Esophagus (tissue), 2 donors: Measurements from ENCODE around the gene LRRIQ1. TPM values are rescaled to one million over a fixed set of nuclear protein-coding genes. Genes with fewer than 3 reads are reported as not detected.

Experiments
- H3K27ac ChIP-seq, 2 donors: one replicate each; pipeline ENCODE4 v1.5.1; 2013; ENCODE audit warnings: low read depth in 2 of 2, mild to moderate bottlenecking in 2 of 2, inconsistent platforms in 1 of 2, low read length in 1 of 2, moderate library complexity in 1 of 2
- H3K27me3 ChIP-seq, 2 donors: one replicate each; pipeline ENCODE4 v1.6.1; 2013; ENCODE audit warnings: low read length in 2 of 2, control low read depth in 1 of 2, mild to moderate bottlenecking in 1 of 2; ENCODE audit not compliant: insufficient read depth in 2 of 2, control insufficient read depth in 1 of 2
- H3K36me3 ChIP-seq, 2 donors: one replicate each; pipeline ENCODE4 v1.6.1; 2013; ENCODE audit warnings: low read length in 1 of 2; ENCODE audit not compliant: control insufficient read depth in 2 of 2, insufficient read depth in 2 of 2
- H3K4me1 ChIP-seq, 2 donors: one replicate each; pipeline ENCODE4 v1.6.1; 2013; ENCODE audit warnings: low read length in 1 of 2; ENCODE audit not compliant: control insufficient read depth in 2 of 2, insufficient read depth in 2 of 2
- H3K4me3 ChIP-seq, 2 donors: one replicate each; pipeline ENCODE4 v1.5.1; 2013; ENCODE audit warnings: low read length in 2 of 2, mild to moderate bottlenecking in 2 of 2, low read depth in 1 of 2, moderate library complexity in 1 of 2
- H3K9me3 ChIP-seq, 2 donors: one replicate each; pipeline ENCODE4 v1.6.1; 2013; ENCODE audit warnings: mild to moderate bottlenecking in 2 of 2, low read depth in 1 of 2, low read length in 1 of 2, moderate library complexity in 1 of 2; ENCODE audit not compliant: control insufficient read depth in 2 of 2, insufficient read depth in 1 of 2
- WGBS, 2 donors: extraction: QIAGEN DNeasy Blood & Tissue Kit; methylation state at CpG; one replicate each; pipeline ENCODE4 v1.1.7; 2013; 5-methylcytosine and 5-hydroxymethylcytosine counted together
- polyA plus RNA-seq, 2 donors: library from polyadenylated mRNA; stranded (reverse); fragments of 200-250 nt; gene quantifications; one replicate each; pipeline ENCODE4 v1.2.3, GENCODE V29; 2013
- donor health status: healthy with polysubstance abuse.
- donor health status: Bipolar disorder and iron deficiency.

Gene LRRIQ1
- polyA plus RNA-seq, 2 donors = 0.05 to 0.16 TPM

DNA sequence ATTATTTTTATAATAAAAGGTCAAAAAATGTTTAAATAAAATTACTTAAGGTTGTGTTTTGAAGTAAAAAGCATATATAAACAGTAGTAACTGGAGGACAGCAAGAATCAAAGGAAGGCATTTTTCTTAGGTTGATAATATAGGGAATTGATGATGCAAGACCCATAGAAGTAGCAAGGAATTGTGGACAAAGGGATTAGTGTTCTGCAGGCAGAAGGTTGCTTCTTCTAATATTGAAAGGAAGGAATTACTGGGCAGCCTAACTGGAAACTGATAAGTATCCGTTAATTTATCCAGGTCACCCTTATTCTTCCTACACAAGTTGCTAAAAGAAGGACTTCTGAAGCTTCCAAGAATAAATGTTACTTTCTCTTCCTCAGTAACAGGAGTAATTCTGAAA, 189.3 kb downstream of the LRRIQ1 start:
- Histone ChIP-seq H3K9me3 (no peaks in the 10 kb centered on the region), H3K4me3 (no peak overlapping the region), H3K27me3 (no peaks in the 10 kb centered on the region), H3K4me1 (no peaks in the 10 kb centered on the region), H3K27ac (no peak overlapping the region), H3K36me3 (no peaks in the 10 kb centered on the region)
- WGBS, 2 donors = 56 to 58% methylated on average over 1 of the region's 1 CpG

DNA sequence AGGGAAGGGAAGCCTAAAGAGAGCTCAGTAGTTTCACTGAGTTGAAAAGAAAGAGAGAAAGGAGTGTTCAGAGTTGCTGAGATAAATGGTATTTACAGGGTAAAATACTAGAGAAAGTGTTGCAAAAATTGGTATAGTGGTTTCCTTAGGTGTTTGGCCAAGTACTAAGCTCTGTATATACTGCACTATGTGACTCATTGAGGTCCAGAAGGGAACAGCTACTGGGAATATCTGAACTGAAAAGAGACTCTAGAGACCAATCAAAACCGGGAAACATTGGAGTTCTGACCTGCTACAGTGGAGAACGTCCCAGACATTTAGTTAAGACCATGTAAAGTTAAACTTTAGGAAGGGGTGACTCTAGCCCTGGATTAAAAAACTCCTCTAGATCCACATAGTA, 201.2 kb downstream of the LRRIQ1 start:
- 40 to 43% methylated on average over 2 of the region's 2 CpGs for WGBS, 2 donors
- H3K4me3 ChIP-seq = no peak overlapping the region
- no peaks in the 10 kb centered on the region for H3K27me3 ChIP-seq
- H3K27ac ChIP-seq = no peak overlapping the region
- H3K36me3 ChIP-seq = no peaks in the 10 kb centered on the region
- no peaks in the 10 kb centered on the region for H3K9me3 ChIP-seq
- no peaks in the 10 kb centered on the region for H3K4me1 ChIP-seq

DNA sequence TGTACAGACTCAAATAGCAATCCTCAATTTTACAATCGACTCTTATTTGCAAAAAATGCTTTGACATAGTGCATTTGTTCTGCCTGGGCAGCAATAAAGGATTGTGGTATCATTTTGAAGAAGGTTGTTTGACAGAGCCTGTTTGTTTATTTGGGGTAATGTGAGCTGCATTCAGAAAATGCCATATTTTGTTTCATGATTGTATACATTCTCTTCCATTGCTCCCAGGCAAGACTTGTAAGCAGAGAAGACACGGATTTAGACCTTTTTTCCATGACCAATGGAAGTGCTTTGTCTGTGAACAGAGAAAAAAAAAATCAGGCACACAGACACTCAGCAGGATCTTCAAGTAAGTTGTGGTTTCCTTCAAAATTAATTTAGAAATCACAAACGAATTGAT, 208.4 kb downstream of the LRRIQ1 start:
- no peaks in the 10 kb centered on the region for H3K27me3 ChIP-seq
- WGBS, 2 donors = 38 to 39% methylated on average over 3 of the region's 3 CpGs

DNA sequence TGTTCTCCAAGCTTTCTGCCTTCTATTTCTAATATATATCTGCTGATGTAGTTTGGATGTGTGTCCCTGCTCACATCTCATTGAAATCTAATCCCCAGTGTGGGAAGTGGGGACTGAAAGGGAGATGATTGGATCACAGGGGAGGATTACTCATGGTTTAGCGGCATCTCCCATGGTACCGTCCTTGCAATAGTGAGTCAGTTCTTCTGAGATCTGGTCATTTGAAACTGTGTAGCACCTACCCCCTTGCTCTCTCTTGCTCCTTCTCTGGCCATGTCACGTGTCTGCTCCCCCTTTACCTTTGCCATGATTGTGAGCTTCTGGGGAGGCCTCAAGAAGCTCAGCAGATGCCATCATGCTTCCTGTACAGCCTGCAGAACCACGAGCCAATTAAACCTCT, 217.7 kb downstream of the LRRIQ1 start:
- 41 to 57% methylated on average over 4 of the region's 4 CpGs for WGBS, 2 donors
- no peaks in the 10 kb centered on the region for H3K4me1 ChIP-seq
- no peaks in the 10 kb centered on the region for H3K36me3 ChIP-seq
- H3K9me3 ChIP-seq = no peaks in the 10 kb centered on the region
- no peak overlapping the region for H3K4me3 ChIP-seq
- no peak overlapping the region for H3K27ac ChIP-seq
- no peaks in the 10 kb centered on the region for H3K27me3 ChIP-seq

More for the DNA sequence above, 208.4 kb downstream of the LRRIQ1 start:
- no peaks in the 10 kb centered on the region for H3K9me3 ChIP-seq
- no peak overlapping the region for H3K4me3 ChIP-seq
- H3K27ac ChIP-seq = no peak overlapping the region
- no peaks in the 10 kb centered on the region for H3K36me3 ChIP-seq
- H3K4me1 ChIP-seq = no peaks in the 10 kb centered on the region

DNA sequence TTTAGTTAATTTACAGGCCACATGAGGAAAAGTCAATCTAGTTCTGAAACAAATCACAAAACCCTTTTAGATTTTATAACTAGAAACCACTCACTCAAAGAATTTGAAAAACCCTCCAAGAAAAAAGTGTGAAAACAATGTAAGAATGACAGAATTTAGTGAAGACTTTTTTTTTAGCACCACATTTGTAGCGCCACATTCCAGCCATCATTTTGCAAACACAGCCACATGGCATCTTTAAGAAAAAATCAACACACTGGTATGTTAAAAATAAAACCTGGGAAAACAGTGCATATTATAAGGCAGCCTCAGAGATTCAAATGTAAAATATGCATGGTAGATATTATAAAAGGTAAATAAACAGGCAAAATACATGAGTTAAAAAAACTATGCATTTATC, 221.5 kb downstream of the LRRIQ1 start:
- H3K27me3 ChIP-seq = no peaks in the 10 kb centered on the region
- H3K36me3 ChIP-seq = no peaks in the 10 kb centered on the region
- H3K4me3 ChIP-seq = no peak overlapping the region
- WGBS, 2 donors = 93 to 100% methylated on average over 1 of the region's 1 CpG
- H3K27ac ChIP-seq = no peak overlapping the region
- H3K9me3 ChIP-seq = no peaks in the 10 kb centered on the region
- H3K4me1 ChIP-seq = no peaks in the 10 kb centered on the region

DNA sequence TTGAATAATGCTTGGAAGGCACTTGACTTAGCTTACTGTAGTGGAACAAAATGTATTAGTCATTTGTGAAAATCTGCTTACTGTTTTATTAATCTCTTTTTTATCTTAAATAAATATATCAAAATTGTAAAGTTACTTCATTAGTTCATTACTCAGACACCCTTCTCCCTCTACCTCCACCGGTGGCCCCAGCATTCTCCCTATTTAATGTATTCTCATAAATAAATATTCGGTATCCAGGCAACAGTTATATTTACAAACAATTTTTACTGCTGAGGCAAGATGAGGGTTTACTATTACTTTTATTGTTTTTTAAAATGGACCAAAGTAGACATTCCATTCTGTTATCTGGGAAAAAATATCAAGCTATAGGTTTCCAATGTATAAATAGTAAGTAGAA, 224.3 kb downstream of the LRRIQ1 start:
- H3K27me3 ChIP-seq = no peaks in the 10 kb centered on the region
- no peaks in the 10 kb centered on the region for H3K4me1 ChIP-seq
- no peak overlapping the region for H3K27ac ChIP-seq
- no peak overlapping the region for H3K4me3 ChIP-seq
- 71 to 74% methylated on average over 2 of the region's 2 CpGs for WGBS, 2 donors
- H3K9me3 ChIP-seq = no peaks in the 10 kb centered on the region
- no peaks in the 10 kb centered on the region for H3K36me3 ChIP-seq

DNA sequence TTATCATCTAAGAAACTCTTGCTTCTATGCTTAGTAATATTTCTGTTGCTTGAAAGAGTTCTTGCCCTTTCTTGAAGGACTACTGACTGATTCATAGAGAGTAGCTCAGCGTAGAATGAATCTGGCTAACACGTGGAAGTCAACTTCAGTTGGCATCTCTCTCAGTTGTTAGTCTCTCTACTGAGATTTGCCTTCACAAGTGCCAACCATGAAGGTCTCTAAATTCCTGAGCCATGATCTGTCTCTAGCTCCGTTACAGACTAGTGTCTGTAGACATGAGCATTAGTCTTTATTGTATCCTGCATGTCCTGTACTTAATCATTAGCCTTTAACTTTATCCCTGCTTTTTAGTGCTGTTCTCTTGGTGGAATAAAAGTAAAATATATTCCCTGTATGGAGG, 224.7 kb downstream of the LRRIQ1 start:
- 55 to 57% methylated on average over 3 of the region's 3 CpGs for WGBS, 2 donors
- Histone ChIP-seq H3K36me3 (no peaks in the 10 kb centered on the region), H3K27ac (no peak overlapping the region), H3K27me3 (no peaks in the 10 kb centered on the region), H3K4me3 (no peak overlapping the region), H3K9me3 (no peaks in the 10 kb centered on the region), H3K4me1 (no peaks in the 10 kb centered on the region)

DNA sequence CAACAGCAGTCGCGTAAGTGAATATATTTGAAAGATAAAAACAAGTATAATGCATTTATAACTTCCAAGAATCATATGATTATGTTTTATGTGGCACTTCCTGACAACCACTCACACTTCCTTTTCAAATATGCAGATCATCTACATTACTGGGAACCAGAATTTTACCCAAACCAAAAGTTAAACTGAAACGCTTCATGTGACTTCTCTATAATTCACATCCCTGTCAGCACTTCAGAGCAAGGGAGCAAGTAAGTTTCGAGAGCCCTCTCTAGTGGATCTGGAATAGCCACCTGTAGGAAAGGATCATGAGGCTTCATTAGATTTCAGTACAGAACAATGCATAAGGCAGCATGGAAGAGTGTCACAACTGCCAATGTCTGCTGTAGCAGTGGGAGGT, 230.2 kb downstream of the LRRIQ1 start:
- Histone ChIP-seq H3K27me3 (no peaks in the 10 kb centered on the region), H3K9me3 (no peaks in the 10 kb centered on the region), H3K4me1 (no peaks in the 10 kb centered on the region), H3K4me3 (no peak overlapping the region), H3K36me3 (no peaks in the 10 kb centered on the region), H3K27ac (no peak overlapping the region)
- WGBS, 2 donors = 70 to 71% methylated on average over 4 of the region's 4 CpGs

DNA sequence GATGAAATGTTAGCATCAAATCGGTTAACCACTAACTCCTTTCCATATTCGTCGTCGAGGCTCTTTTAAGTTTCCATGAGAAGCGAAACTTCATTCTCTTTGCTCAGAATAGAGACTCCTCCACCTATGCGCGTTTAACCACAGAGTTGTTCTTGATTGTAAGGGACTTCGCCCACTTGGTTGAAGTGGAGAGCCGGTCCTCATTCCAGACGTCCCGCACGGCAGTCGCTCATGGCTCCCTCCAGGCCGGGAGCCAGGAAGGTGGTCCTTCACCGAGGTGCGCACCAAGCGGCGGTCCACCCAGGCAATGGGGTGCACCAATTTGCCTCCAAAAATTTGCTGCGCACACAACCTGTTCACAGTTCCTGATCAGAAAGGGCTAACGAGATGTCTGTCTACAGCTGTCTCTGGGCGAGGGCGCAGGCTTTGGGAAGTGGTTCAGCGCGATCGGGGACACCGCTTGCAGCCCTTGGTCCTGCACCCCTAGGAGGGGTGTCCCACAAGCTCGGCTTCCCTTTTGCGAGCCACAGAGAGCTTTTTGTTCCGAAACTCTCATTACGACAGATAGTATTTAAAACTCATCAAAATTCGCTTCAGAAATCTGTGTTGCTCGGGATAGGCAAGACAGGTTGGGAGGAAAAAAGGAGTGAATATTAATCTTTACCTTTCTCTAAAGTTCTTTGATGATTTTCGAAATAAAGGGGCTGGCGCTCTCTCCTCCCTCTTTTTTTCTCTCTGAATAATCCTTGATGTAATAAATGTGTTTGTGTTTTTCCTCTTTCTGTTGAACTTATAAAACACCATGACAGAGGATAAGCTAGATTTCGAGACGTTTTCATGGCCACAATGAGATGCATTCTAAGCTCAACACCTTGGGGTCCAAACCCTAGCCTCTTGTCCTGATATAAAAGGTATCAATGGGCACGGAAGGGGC, 237.5 kb downstream of the LRRIQ1 start:
- H3K4me3 ChIP-seq = no peak overlapping the region
- no peak overlapping the region for H3K27ac ChIP-seq
- no peaks in the 10 kb centered on the region for H3K36me3 ChIP-seq
- 10 to 13% methylated on average over 37 of the region's 37 CpGs for WGBS, 2 donors
- no peaks in the 10 kb centered on the region for H3K4me1 ChIP-seq
- H3K9me3 ChIP-seq = peaks cover 0 to 12% of the 10 kb centered on the region in 2 donors
- peaks cover 0 to 18% of the 10 kb centered on the region in 2 donors for H3K27me3 ChIP-seq

DNA sequence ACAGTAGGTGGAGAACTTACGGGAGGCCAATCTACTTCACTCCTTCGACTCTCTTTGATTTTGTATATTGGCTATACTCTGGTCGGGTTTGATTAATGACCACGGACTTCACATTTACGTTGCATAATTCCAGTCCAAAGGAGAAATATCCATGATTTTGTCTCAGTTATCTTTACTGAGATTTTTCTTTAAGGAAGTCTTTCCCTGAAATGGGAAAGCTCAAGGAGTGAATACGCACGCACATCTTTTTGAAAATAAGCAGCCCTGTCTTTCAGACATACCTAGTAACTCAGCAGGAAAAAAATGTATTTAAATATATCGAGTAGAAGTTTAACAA, 238.1 kb downstream of the LRRIQ1 start:
- Histone ChIP-seq H3K4me3 (no peak overlapping the region), H3K27ac (no peak overlapping the region), H3K36me3 (no peaks in the 10 kb centered on the region), H3K27me3 (peaks cover 0 to 25% of the 10 kb centered on the region in 2 donors), H3K9me3 (peaks cover 0 to 16% of the 10 kb centered on the region in 2 donors), H3K4me1 (no peaks in the 10 kb centered on the region)
- 19 to 23% methylated on average over 8 of the region's 8 CpGs for WGBS, 2 donors
